Measurements from ENCODE around the gene NRP2.

- TF ChIP-seq POLR2A (IDR thresholded peaks at IDR 0.05; ENCODE audit: low read length), result no peak
- TF ChIP-seq GATA1 (IDR thresholded peaks at IDR 0.05; ENCODE audit: low read depth, low read length), result no peak
These were observed 69.3 kb downstream of the NRP2 start for GRCh38 chr2:205751569-205752031.

Measured in erythroblast (primary cell).